Nephron (organoid): ENCODE measurements around the gene GSTT2B.
A peak's percentile ranks its signal among the peaks of the same experiment; 100 is the strongest.
"Not testable (repeated sequence)": the region's sequence is repeated elsewhere in the genome, so short reads cannot be mapped to it uniquely, and the experiment has no call there.

ENCODE experiments used
- H3K27ac Mint-ChIP-seq, 3 experiments: 2 replicates each; pipeline ENCODE4 v1.8.0; 2020; ENCODE audit warnings: mixed read lengths in 3 of 3, mild to moderate bottlenecking in 2 of 3, moderate library complexity in 1 of 3
- H3K27me3 Mint-ChIP-seq: 2 replicates; pipeline ENCODE4 v1.8.0; 2021; ENCODE audit warnings: low read depth, mild to moderate bottlenecking, moderate library complexity, mixed read lengths
- H3K36me3 Mint-ChIP-seq: 2 replicates; pipeline ENCODE4 v1.8.0; 2020; ENCODE audit warnings: low read depth, mixed read lengths
- H3K4me1 Mint-ChIP-seq: 2 replicates; pipeline ENCODE4 v1.8.0; 2020; ENCODE audit warnings: mixed read lengths
- H3K4me3 Mint-ChIP-seq, 3 experiments: 2 replicates each; pipeline ENCODE4 v1.8.0; 2020; ENCODE audit warnings: mild to moderate bottlenecking in 3 of 3, mixed read lengths in 3 of 3, moderate library complexity in 2 of 3
- H3K9me3 Mint-ChIP-seq: 2 replicates; pipeline ENCODE4 v1.8.0; 2020; ENCODE audit warnings: mixed read lengths
- CTCF ChIP-seq, 3 experiments: fragments of 200-600 bp; sonication (generic); IDR thresholded peaks; one replicate each; pipeline ENCODE4 v1.5.0; 2021; ENCODE audit warnings: antibody characterized with exemption in 3 of 3; ENCODE audit not compliant: unreplicated experiment in 3 of 3

The GSTT2B gene

GRCh38 chr22:23910496-23911190 is 50.4 kb downstream of the GSTT2B start:
- Mint-ChIP-seq H3K36me3 (peaks cover 6% of the 10 kb centered on the region), H3K27ac (peak overlapping the region; percentile 95 to 99 (median 98)), H3K27me3 (peaks cover 3% of the 10 kb centered on the region), H3K9me3 (no peaks in the 10 kb centered on the region), H3K4me3 (peak overlapping the region in 2 of 3 experiments; percentile 26 to 79), H3K4me1 (peaks cover 72% of the 10 kb centered on the region)
- no peak for TF ChIP-seq CTCF (IDR thresholded peaks at IDR 0.05; ENCODE audit: unreplicated experiment in 3 of 3)

DNA sequence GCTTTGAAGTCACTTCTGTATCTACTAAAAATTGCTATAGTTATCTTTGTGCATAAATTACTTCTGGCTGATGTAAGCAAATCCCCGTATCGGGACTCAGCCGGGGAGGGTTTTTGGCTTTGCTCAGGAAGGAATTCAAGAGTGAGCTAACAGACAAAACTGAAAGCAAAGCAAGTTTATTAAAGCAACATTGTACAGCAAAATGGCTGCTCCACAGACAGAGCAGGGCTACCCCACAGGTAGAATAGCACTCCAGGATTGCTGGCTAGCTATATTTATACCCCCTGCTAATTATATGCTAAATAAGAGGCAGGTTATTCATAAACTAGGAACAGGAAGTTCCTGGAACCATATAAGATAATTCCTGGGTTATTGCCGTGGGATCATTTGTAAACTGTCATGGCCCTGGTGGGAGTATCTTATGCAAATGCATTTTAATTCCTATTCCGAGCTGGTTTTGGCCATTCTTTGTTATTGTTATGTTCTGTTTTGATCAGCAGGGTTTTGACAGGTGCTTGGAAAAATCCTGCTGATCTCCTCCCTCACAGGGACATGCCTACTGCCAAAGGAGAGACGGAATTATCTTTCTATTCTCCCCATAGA is 51.6 kb downstream of the GSTT2B start:
- Mint-ChIP-seq H3K4me3 (peak overlapping the region in 2 of 3 experiments; percentile 63 to 64), H3K36me3 (peaks cover 6% of the 10 kb centered on the region), H3K27me3 (peaks cover 3% of the 10 kb centered on the region), H3K27ac (peak overlapping the region; percentile 95 to 99 (median 98)), H3K4me1 (peaks cover 77% of the 10 kb centered on the region), H3K9me3 (no peaks in the 10 kb centered on the region)
- no peak for TF ChIP-seq CTCF (IDR thresholded peaks at IDR 0.05; ENCODE audit: unreplicated experiment in 3 of 3)

- Mint-ChIP-seq H3K9me3 (no peaks in the 10 kb centered on the region), H3K27me3 (peaks cover 3% of the 10 kb centered on the region), H3K27ac (peak overlapping the region; percentile 95 to 99 (median 98)), H3K4me3 (peak overlapping the region; percentile 34 to 64 (median 63)), H3K4me1 (peaks cover 82% of the 10 kb centered on the region), H3K36me3 (peaks cover 6% of the 10 kb centered on the region)
- no peak for TF ChIP-seq CTCF (IDR thresholded peaks at IDR 0.05; ENCODE audit: unreplicated experiment in 3 of 3)
Observed at GRCh38 chr22:23908587-23909205, 52.3 kb downstream of the GSTT2B start.

- peaks cover 71% of the 10 kb centered on the region for H3K4me1 Mint-ChIP-seq
- H3K27ac Mint-ChIP-seq: peak overlapping the region; percentile 30 to 78 (median 73)
- H3K4me3 Mint-ChIP-seq, H3K36me3 Mint-ChIP-seq, H3K9me3 Mint-ChIP-seq, H3K27me3 Mint-ChIP-seq: not testable (repeated sequence)
Observed at GRCh38 chr22:23907423-23907822, 53.6 kb downstream of the GSTT2B start.
